GM18870 (cell line): ENCODE data around the gene AEBP2.
"Not testable (repeated sequence)": the region's sequence is repeated elsewhere in the genome, so short reads cannot be mapped to it uniquely, and the experiment has no call there.

Source experiments
- ATAC-seq: cut with Tn5 transposase; IDR thresholded peaks from one replicate; pipeline ENCODE4 v1.9.1; 2021; ENCODE audit warnings: moderate library complexity; ENCODE audit not compliant: unreplicated experiment

AEBP2 gene

GRCh38 chr12:19451196-19451595 is 11.9 kb downstream of the AEBP2 start:
- ATAC-seq: no peak

- ATAC-seq: no peak
Measured at GRCh38 chr12:19453961-19454360, 14.7 kb downstream of the AEBP2 start.

GRCh38 chr12:19454837-19455236 is 15.5 kb downstream of the AEBP2 start:
- no peak for ATAC-seq

GRCh38 chr12:19456176-19456575 is 16.9 kb downstream of the AEBP2 start:
- ATAC-seq: no peak

GRCh38 chr12:19457561-19457960 is 18.3 kb downstream of the AEBP2 start:
- no peak for ATAC-seq

GRCh38 chr12:19458733-19459132 is 19.4 kb downstream of the AEBP2 start:
- no peak for ATAC-seq

- no peak for ATAC-seq
Measured at GRCh38 chr12:19461999-19462398, 22.7 kb downstream of the AEBP2 start.

- no peak for ATAC-seq
Measured at GRCh38 chr12:19462406-19462805, 23.1 kb downstream of the AEBP2 start.

GRCh38 chr12:19464192-19464580 is 24.9 kb downstream of the AEBP2 start:
- no peak for ATAC-seq

- ATAC-seq: no peak
Measured at GRCh38 chr12:19465711-19466110, 26.4 kb downstream of the AEBP2 start.

- ATAC-seq: no peak
Measured at GRCh38 chr12:19474147-19474546, 34.9 kb downstream of the AEBP2 start.

GRCh38 chr12:19475884-19476505 is 36.7 kb downstream of the AEBP2 start:
- not testable (repeated sequence) for ATAC-seq

- ATAC-seq: no peak
Measured at GRCh38 chr12:19477071-19477470, 37.8 kb downstream of the AEBP2 start.

- no peak for ATAC-seq
Measured at GRCh38 chr12:19480459-19480858, 41.2 kb downstream of the AEBP2 start.

GRCh38 chr12:19482036-19482435 is 42.7 kb downstream of the AEBP2 start:
- no peak for ATAC-seq

GRCh38 chr12:19482551-19483109 is 43.3 kb downstream of the AEBP2 start:
- peak; percentile 91 for ATAC-seq

GRCh38 chr12:19483727-19484126 is 44.4 kb downstream of the AEBP2 start:
- no peak for ATAC-seq

GRCh38 chr12:19484738-19485137 is 45.4 kb downstream of the AEBP2 start:
- no peak for ATAC-seq

- no peak for ATAC-seq
Measured at GRCh38 chr12:19485240-19485639, 45.9 kb downstream of the AEBP2 start.

- no peak for ATAC-seq
Measured at GRCh38 chr12:19489168-19489567, 49.9 kb downstream of the AEBP2 start.

- no peak for ATAC-seq
Measured at GRCh38 chr12:19490908-19491307, 51.6 kb downstream of the AEBP2 start.

- ATAC-seq: no peak
Measured at GRCh38 chr12:19491863-19492262, 52.6 kb downstream of the AEBP2 start.
